GM10266 (cell line): ENCODE data around the gene SCGN.

ENCODE experiments used
- DNase-seq: peaks from one replicate; pipeline ENCODE4 v3.0.0; 2012; ENCODE audit errors: extremely low spot score
- CTCF ChIP-seq: IDR thresholded peaks from 2 replicates; pipeline ENCODE4 v1.5.1; 2012; ENCODE audit warnings: mild to moderate bottlenecking, low read depth; ENCODE audit not compliant: control insufficient read depth, insufficient read depth; ENCODE audit errors: missing control alignments

The SCGN gene

DNA sequence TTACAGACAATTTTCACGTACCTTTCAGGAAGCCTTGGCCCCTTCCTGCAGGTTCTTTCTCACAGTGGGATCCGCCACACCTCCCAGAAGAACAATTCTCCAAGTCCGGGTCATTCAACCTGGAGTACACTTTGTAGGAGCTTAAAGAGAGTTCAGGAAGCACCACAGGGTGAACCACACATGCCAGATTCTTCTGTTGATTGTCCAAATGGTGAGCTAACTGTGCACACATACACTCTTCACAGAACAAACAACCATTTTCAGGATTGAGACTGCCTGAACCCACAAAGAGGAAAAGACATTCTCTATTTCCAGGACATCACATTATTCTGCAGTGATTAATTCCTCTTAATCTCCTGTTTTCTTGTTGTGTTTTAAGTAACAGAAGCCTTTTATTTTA lies 51.0 kb downstream of the SCGN start:
- no peak for DNase-seq
- TF ChIP-seq CTCF = no peak

DNA sequence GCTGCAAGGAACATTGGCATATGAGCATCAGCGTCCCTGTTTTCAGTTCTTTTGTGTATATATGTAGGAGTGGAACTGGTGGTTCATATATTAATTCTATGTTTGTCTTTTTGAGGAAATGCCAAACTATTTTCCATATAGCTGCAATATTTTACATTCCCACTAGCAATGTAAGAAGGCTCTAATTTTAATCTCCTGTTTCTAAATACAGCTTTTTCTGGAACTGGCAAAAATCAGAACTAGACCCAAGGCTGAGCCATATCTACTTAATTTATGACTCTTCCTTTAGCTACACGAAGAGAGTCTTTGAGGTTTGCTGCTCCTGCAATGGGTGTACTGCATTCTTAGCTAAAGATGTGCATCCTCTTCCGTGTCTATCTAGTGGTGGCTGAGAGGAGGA lies 52.0 kb downstream of the SCGN start:
- DNase-seq = no peak
- no peak for TF ChIP-seq CTCF

- DNase-seq = no peak
These were observed 54.4 kb downstream of the SCGN start for GRCh38 chr6:25706314-25707014.

DNA sequence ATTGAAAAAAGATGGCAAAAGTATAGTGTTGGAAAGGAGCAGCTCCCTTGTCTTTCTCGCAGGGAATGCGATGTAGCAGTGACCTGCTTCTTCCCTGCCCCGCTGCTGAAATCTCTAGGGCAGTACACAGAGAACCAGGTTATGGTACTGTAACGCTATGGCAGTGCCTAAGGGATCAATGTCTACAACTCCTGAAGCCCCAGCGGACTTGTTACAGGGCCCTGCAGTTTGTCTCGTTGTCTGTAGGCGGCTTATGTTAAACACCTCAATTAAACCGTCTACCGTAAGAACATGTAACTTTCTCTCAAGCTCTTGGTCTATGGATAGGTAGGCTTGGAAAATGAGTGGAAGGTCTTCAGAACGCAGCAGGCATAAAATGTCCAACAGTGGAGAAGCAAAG lies 57.7 kb downstream of the SCGN start:
- TF ChIP-seq CTCF = no peak
- DNase-seq = no peak

More at GRCh38 chr6:25706314-25707014, 54.4 kb downstream of the SCGN start:
- TF ChIP-seq CTCF = no peak

DNA sequence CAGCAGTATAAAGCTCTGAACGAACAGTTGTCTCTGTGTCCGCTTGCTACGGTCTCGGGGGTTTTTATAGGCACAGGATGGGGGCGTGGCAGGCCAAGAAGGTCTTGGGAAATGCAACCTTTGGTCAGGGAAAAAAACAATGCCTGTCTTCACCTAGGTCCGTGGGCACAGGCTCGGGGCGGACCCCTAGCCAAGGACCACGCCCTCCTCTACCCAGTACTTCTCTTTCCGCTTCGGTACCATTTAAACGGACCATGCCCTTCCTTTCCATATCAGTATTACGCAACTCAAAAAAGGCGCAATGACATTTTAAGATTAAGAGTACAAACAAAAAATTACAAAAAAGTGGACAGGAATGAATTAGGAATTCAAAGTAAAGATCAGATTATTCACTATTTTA lies 58.3 kb downstream of the SCGN start:
- no peak for TF ChIP-seq CTCF
- DNase-seq = no peak

GRCh38 chr6:25713824-25714223 lies 61.8 kb downstream of the SCGN start:
- TF ChIP-seq CTCF = no peak
- no peak for DNase-seq

GRCh38 chr6:25714765-25715164 lies 62.8 kb downstream of the SCGN start:
- no peak for DNase-seq
- no peak for TF ChIP-seq CTCF
